A673 (cell line): ENCODE data around the gene ZC3H18. TPM values are rescaled to one million over a fixed set of nuclear protein-coding genes. Genes with fewer than 3 reads are reported as not detected.

ENCODE experiments used
- BruUV-seq: library from RNA; stranded (reverse); fragments of 400-500 nt; replicated peaks from 2 replicates; lab custom pipeline; 2021; lab: Mats Ljungman, UMichigan
- CTCF ChIA-PET: fragments of 300-600 bp; sonication (Branson Sonifier 250); formaldehyde crosslinking; loops from one replicate; lab custom pipeline; 2022; ENCODE audit warnings: antibody characterized with exemption; lab: Charles Lee
- POLR2A ChIA-PET: fragments of 300-600 bp; sonication (Branson Sonifier 250); formaldehyde crosslinking; loops from one replicate; lab custom pipeline; 2022; ENCODE audit warnings: antibody characterized with exemption; ENCODE audit not compliant: low non-redundant PET; lab: Charles Lee
- DNase-seq: peaks from one replicate; pipeline ENCODE4 v3.0.0-alpha.2; 2015; ENCODE audit warnings: low spot score
- H3K27ac ChIP-seq: fragments of 200-600 bp; sonication (generic); 2 replicates; pipeline ENCODE4 v1.5.1; 2016; ENCODE audit warnings: mixed run types, low read depth, mild to moderate bottlenecking, mixed read lengths, antibody characterized with exemption, low read length; ENCODE audit not compliant: poor library complexity, severe bottlenecking
- H3K27me3 ChIP-seq: fragments of 200-600 bp; sonication (generic); replicated peaks from 2 replicates; pipeline ENCODE4 v1.6.1; 2017; ENCODE audit warnings: mixed run types, low read depth, mild to moderate bottlenecking, mixed read lengths, antibody characterized with exemption, low read length; ENCODE audit not compliant: insufficient read depth, poor library complexity
- H3K36me3 ChIP-seq: fragments of 200-600 bp; sonication (generic); 2 replicates; pipeline ENCODE4 v1.6.1; 2016; ENCODE audit warnings: mixed run types, mild to moderate bottlenecking, mixed read lengths, antibody characterized with exemption, low read length; ENCODE audit not compliant: insufficient read depth, poor library complexity, severe bottlenecking
- H3K4me1 ChIP-seq: fragments of 200-600 bp; sonication (generic); 2 replicates; pipeline ENCODE4 v1.6.1; 2017; ENCODE audit warnings: mixed run types, mild to moderate bottlenecking, mixed read lengths, antibody characterized with exemption, low read length; ENCODE audit not compliant: insufficient read depth, poor library complexity, severe bottlenecking
- H3K4me3 ChIP-seq: fragments of 200-600 bp; sonication (generic); 2 replicates; pipeline ENCODE4 v1.5.1; 2016; ENCODE audit warnings: low read depth, mixed run types, mild to moderate bottlenecking, mixed read lengths, low read length; ENCODE audit not compliant: poor library complexity, severe bottlenecking
- H3K9me3 ChIP-seq: fragments of 200-600 bp; sonication (generic); 2 replicates; pipeline ENCODE4 v1.6.1; 2016; ENCODE audit warnings: mixed run types, low read depth, mild to moderate bottlenecking, mixed read lengths, antibody characterized with exemption, low read length; ENCODE audit not compliant: poor library complexity, severe bottlenecking
- EZH2 ChIP-seq: fragments of 200-600 bp; sonication (generic); IDR thresholded peaks from 2 replicates; pipeline ENCODE4 v1.6.1; 2017; ENCODE audit warnings: borderline replicate concordance, low read depth, mild to moderate bottlenecking, mixed read lengths, antibody characterized with exemption, low read length; ENCODE audit not compliant: poor library complexity, severe bottlenecking
- intact Hi-C: fragments of 100-400 bp; cut with micrococcal nuclease; formaldehyde crosslinking; loops from one replicate; pipeline ENCODE4 v1.10.0; 2022; ENCODE audit not compliant: unreplicated experiment
- total RNA-seq: library from RNA; stranded (reverse); gene quantifications from 2 replicates; pipeline ENCODE4 v1.2.3, GENCODE V29; 2021
- TF ChIP-seq, protein P1 (sequence below): fragments of 300-800, 200-600 bp; sonication (generic); conservative IDR thresholded peaks from 2 replicates; pipeline ENCODE4 v1.5.1; 2017; ENCODE audit warnings: low read depth, mild to moderate bottlenecking, antibody characterized with exemption, low read length, moderate library complexity, mixed read lengths

The ZC3H18 gene
- total RNA-seq, 1 experiment from 2014 or later, result 83.4 TPM

DNA sequence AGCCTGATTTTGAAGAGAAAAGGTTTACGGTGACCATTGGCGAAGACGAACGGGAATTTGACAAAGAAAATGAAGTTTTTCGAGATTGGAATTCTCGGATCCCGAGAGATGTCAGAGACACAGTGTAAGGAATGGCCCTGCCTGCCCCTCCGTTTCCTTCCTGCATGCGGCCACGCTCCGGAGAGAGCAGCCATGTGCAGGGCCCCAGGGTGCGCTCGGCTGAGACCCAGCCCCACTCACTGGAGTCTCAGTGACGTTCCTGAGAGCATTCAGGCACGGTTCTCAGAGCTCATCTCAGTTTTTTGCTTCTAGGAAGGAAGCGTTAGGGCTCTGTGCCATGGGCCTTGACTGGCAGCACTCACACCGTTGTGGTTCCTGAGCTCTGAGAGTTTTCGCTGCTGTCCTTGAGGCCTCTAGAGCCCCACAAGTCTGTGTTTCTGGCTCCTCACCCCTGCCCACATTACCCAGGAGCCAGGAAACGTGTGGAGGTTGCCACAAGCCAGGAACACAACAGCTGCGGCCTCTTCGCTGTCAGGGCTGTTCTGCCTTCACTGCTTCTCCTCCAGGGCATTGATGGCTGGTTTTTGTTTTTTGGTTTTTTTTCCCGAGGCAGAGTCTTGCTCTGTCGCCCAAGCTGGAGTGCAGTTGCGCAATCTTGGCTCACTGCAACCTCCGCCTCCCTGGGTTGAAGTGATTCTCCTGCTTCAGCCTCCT is 29.8 kb downstream of the ZC3H18 start:
- no peaks in the 10 kb centered on the region for H3K4me1 ChIP-seq
- H3K9me3 ChIP-seq, result no peaks in the 10 kb centered on the region
- DNase-seq, result no peak
- no TSS peak for BruUV-seq
- H3K27ac ChIP-seq, result no peak overlapping the region
- no peak overlapping the region for H3K4me3 ChIP-seq
- TF ChIP-seq EZH2, result no peak
- TF ChIP-seq, protein P1, sequence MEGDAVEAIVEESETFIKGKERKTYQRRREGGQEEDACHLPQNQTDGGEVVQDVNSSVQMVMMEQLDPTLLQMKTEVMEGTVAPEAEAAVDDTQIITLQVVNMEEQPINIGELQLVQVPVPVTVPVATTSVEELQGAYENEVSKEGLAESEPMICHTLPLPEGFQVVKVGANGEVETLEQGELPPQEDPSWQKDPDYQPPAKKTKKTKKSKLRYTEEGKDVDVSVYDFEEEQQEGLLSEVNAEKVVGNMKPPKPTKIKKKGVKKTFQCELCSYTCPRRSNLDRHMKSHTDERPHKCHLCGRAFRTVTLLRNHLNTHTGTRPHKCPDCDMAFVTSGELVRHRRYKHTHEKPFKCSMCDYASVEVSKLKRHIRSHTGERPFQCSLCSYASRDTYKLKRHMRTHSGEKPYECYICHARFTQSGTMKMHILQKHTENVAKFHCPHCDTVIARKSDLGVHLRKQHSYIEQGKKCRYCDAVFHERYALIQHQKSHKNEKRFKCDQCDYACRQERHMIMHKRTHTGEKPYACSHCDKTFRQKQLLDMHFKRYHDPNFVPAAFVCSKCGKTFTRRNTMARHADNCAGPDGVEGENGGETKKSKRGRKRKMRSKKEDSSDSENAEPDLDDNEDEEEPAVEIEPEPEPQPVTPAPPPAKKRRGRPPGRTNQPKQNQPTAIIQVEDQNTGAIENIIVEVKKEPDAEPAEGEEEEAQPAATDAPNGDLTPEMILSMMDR, result no peak
- intact Hi-C loops, result no loop called here
- CTCF ChIA-PET, result no interaction called here
- POLR2A ChIA-PET, result no interaction called here
- H3K27me3 ChIP-seq, result no peaks in the 10 kb centered on the region
- H3K36me3 ChIP-seq, result peaks cover 52% of the 10 kb centered on the region

DNA sequence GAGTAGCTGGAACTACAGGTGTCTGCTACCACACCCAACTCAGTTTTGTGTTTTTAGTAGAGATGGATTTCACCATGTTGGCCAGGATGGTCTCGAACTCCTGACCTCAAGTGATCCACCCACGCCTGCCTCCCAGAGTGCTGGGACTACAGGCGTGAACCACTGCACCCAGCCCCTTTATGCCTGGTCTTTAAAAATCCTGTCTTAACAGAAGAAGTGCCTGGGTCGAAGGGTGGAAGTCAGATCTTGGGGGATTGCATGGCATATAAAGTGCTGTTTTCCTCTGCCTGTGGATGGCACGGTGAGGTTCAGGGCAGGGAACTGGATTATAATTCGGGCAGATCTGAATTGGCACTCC is 30.3 kb downstream of the ZC3H18 start:
- Histone ChIP-seq H3K27ac (no peak overlapping the region), H3K27me3 (no peaks in the 10 kb centered on the region), H3K4me3 (no peak overlapping the region), H3K36me3 (peaks cover 48% of the 10 kb centered on the region), H3K9me3 (no peaks in the 10 kb centered on the region), H3K4me1 (no peaks in the 10 kb centered on the region)
- no peak for DNase-seq
- TF ChIP-seq EZH2, result no peak
- TF ChIP-seq, protein P1, result no peak
- CTCF ChIA-PET, result no interaction called here
- no TSS peak for BruUV-seq
- POLR2A ChIA-PET, result no interaction called here
- intact Hi-C loops, result no loop called here

DNA sequence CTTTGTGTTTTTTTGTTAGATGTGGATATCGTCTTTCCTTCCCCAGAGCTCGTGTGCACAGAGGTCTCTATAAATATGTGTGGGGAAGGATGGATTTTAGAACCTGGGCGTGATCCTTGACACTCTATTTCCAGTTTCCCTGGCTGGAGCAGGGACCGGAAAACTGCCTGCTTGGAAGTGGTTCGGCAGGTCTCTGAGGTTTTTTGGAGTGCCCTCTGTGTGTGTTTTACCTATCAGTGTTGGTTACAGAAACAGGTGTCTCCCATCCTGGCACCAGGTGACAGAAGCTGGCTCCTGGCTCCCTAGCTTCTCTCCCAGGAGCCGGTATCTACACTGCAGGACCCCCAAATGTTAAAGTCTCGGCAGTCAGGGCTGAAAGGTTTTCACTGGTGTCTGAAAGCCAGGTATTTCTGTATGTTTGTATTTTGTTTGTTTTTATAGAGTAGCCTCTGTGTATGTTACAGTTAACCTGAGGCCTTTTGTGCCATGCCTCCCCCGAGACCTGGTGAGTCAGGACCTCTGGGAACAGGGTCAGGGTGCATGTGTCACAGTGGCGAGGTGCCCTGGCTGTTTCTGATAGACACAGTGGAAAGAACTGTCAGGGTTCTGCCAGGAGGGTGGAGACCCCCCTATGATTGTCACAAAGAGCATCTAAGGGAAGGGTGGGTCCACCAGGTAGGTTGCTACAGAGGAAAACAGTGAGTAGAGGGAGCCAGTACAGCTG is 31.3 kb downstream of the ZC3H18 start:
- CTCF ChIA-PET, result no interaction called here
- POLR2A ChIA-PET, result no interaction called here
- no peak overlapping the region for H3K27ac ChIP-seq
- peaks cover 48% of the 10 kb centered on the region for H3K36me3 ChIP-seq
- intact Hi-C loops, result no loop called here
- no peaks in the 10 kb centered on the region for H3K4me1 ChIP-seq
- no peak overlapping the region for H3K4me3 ChIP-seq
- H3K27me3 ChIP-seq, result no peaks in the 10 kb centered on the region
- TF ChIP-seq, protein P1, result no peak
- TF ChIP-seq EZH2, result no peak
- no TSS peak for BruUV-seq
- no peaks in the 10 kb centered on the region for H3K9me3 ChIP-seq
- DNase-seq, result no peak
